Esophagus squamous epithelium (tissue), 4 donors: ENCODE data around the gene STAT5B.

Source experiments
- CTCF ChIP-seq, 6 experiments: fragments of 450-650 bp in 4 of 6; fragments of 200-600 bp in 2 of 6; sonication (generic) in 2 of 6; IDR thresholded peaks; one replicate each; pipeline ENCODE4 v1.5.1; 2016 to 2019; ENCODE audit warnings: antibody characterized with exemption in 6 of 6, mild to moderate bottlenecking in 4 of 6, moderate library complexity in 4 of 6
- POLR2A ChIP-seq, 4 donors: fragments of 450-650 bp; IDR thresholded peaks; one replicate each; pipeline ENCODE4 v1.6.1; 2017; ENCODE audit warnings: antibody characterized with exemption in 4 of 4, mild to moderate bottlenecking in 4 of 4, moderate library complexity in 3 of 4

GRCh38 chr17:42198897-42199296 lies 77.3 kb downstream of the STAT5B start:
- TF ChIP-seq CTCF (IDR thresholded peaks at IDR 0.05): no peak
- no peak for TF ChIP-seq POLR2A (IDR thresholded peaks at IDR 0.05)
